Testis (tissue), 2 donors: ENCODE data around the gene TMEM119.

Experiments used
- POLR2A ChIP-seq: fragments of 450-650 bp; IDR thresholded peaks from one replicate; pipeline ENCODE4 v1.6.1; 2017; ENCODE audit warnings: antibody characterized with exemption, mild to moderate bottlenecking, moderate library complexity
- TF ChIP-seq, protein P1 (sequence below), 3 experiments: fragments of 450-650 bp in 2 of 3; fragments of 200-600 bp in 1 of 3; sonication (generic) in 1 of 3; IDR thresholded peaks; one replicate each; pipeline ENCODE4 v1.5.1; 2016 to 2019; ENCODE audit warnings: antibody characterized with exemption in 3 of 3, mild to moderate bottlenecking in 2 of 3, moderate library complexity in 1 of 3

DNA sequence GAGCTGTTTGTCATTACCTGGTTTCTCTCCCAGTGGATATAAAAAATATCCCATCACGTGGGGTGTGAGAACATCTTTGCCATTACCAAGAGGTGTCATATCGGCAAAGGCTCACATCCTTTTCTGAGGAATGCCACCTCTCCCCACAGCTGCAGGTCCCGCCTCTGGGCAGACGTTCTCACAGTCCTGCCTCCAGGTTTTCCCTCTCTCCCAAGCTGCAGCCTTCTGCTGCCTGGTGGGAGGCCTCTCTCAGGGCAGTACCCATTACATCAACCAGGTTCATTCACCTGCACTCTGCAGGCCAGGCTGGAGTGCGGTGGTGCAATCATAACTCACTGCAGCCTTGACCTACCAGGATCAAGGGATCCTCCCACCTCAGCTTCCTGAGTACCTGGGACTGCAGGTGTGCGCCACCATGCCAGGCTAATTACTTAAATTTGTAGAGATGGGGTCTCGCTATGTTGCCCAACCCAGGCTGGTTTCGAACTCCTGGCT is 15.0 kb upstream of the TMEM119 start:
- TF ChIP-seq, protein P1, sequence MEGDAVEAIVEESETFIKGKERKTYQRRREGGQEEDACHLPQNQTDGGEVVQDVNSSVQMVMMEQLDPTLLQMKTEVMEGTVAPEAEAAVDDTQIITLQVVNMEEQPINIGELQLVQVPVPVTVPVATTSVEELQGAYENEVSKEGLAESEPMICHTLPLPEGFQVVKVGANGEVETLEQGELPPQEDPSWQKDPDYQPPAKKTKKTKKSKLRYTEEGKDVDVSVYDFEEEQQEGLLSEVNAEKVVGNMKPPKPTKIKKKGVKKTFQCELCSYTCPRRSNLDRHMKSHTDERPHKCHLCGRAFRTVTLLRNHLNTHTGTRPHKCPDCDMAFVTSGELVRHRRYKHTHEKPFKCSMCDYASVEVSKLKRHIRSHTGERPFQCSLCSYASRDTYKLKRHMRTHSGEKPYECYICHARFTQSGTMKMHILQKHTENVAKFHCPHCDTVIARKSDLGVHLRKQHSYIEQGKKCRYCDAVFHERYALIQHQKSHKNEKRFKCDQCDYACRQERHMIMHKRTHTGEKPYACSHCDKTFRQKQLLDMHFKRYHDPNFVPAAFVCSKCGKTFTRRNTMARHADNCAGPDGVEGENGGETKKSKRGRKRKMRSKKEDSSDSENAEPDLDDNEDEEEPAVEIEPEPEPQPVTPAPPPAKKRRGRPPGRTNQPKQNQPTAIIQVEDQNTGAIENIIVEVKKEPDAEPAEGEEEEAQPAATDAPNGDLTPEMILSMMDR (IDR thresholded peaks at IDR 0.05) = no peak
- TF ChIP-seq POLR2A = no peak
